H1 (cell line): ENCODE results near the gene SLX4. TPM values are rescaled to one million over a fixed set of nuclear protein-coding genes. Genes with fewer than 3 reads are reported as not detected.

Experiments
- CREB1 ChIP-seq: IDR thresholded peaks from 2 replicates; pipeline ENCODE4 v1.6.1; 2012; ENCODE audit warnings: inconsistent platforms
- GABPA ChIP-seq: IDR thresholded peaks from 2 replicates; pipeline ENCODE4 v1.6.1; 2011; ENCODE audit warnings: mild to moderate bottlenecking, low read length, moderate library complexity, borderline replicate concordance; ENCODE audit not compliant: insufficient read depth
- JUN ChIP-seq: IDR thresholded peaks from 2 replicates; pipeline ENCODE4 v1.6.1; 2011; ENCODE audit warnings: low read depth, mild to moderate bottlenecking, improper control_type of control experiment, low read length
- JUND ChIP-seq: IDR thresholded peaks from 2 replicates; pipeline ENCODE4 v1.6.1; 2011; ENCODE audit warnings: mild to moderate bottlenecking, improper control_type of control experiment, low read length
- MAFK ChIP-seq: IDR thresholded peaks from 2 replicates; pipeline ENCODE4 v1.6.1; 2012; ENCODE audit warnings: low read depth, mild to moderate bottlenecking, improper control_type of control experiment, low read length
- RFX5 ChIP-seq: IDR thresholded peaks from 2 replicates; pipeline ENCODE4 v1.6.1; 2011; ENCODE audit warnings: low read depth, low read length, improper control_type of control experiment, borderline replicate concordance
- RNF2 ChIP-seq: fragments of 200-900, 300-1000 bp; sonication (generic); IDR thresholded peaks from 2 replicates; pipeline ENCODE4 v1.7.1; 2016; ENCODE audit warnings: borderline replicate concordance, low read depth, mild to moderate bottlenecking, antibody characterized with exemption, low read length; ENCODE audit not compliant: poor library complexity, severe bottlenecking; ENCODE audit errors: missing control alignments
- TAF7 ChIP-seq: optimal IDR thresholded peaks from 2 replicates; pipeline ENCODE3; 2011; ENCODE audit warnings: low read depth, mild to moderate bottlenecking, inconsistent platforms, low read length, moderate library complexity, borderline replicate concordance
- YY1 ChIP-seq: IDR thresholded peaks from 2 replicates; pipeline ENCODE4 v1.6.1; 2011; ENCODE audit warnings: low read depth, mild to moderate bottlenecking, low read length
- polyA plus RNA-seq, 7 experiments: library from polyadenylated mRNA; depleted of rRNA in 3 of 7; stranded (reverse) in 5 of 7; unstranded in 2 of 7; fragments of >200 nt in 5 of 7; fragments of 200-250 nt in 2 of 7; gene quantifications; 1 replicate in 5 of 7; 2 replicates in 1 of 7; 4 replicates in 1 of 7; pipeline versions ENCODE4 v1.2.1 to v1.2.3, GENCODE V29; 2011 to 2013; ENCODE audit warnings: missing spikeins in 2 of 7, mixed read lengths in 2 of 7
- total RNA-seq: library from RNA; stranded (reverse); fragmentation: NEBNext Ultra II Directional; extraction: Animal tissue kit (Norgen Biotek cat#: 25700); gene quantifications from 2 replicates; pipeline ENCODE4 v1.2.1, GENCODE V29; 2021
- TF ChIP-seq, protein P1 (sequence below): fragments of 300-600 bp; sonication (generic); IDR thresholded peaks from 2 replicates; pipeline ENCODE4 v1.7.1; 2012; ENCODE audit warnings: low read length, moderate library complexity, mild to moderate bottlenecking, inconsistent platforms; ENCODE audit not compliant: insufficient replicate concordance

The SLX4 gene
- total and polyA plus RNA-seq, 2 of the 8 experiments (the other 6 are each of a cell fraction or from before 2014, with no cell fraction given), result 4.4 to 11.4 TPM

DNA sequence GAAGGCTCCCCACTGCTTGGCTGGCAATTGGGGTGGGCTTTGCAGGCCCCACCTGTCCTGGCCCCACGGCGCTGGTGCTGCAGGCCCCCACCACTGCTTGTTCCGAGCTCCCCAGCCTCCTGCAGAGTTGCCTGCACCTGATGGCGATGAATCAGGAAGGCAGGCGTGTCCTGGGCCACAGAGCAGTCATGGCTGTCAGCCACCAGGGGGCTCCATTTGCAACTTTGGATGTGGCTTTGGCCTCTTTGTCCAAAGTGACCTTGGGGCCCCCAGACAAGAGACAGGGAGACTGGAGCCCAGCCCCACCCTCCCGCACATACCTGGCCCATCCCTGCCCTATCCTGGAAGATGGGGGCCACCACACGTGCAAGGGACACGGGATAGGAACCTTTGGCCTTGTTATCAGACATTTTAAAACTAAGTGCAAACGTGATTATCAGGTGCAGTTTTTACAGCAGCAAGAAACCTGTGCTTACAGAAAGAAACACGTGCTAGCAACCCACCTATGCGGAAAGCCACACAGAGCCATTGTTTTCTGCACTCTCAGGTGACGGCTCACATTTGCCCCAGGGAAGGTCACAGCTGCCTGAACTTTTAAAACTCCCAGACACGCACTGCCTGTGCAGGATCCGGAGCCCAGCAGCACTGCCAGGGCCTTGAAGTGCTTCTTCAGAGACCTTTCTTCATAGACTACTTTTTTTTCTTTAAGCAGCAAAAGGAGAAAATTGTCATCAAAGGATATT lies 43.0 kb upstream of the SLX4 start, which contains the start of gene DNASE1 (continued):
- TF ChIP-seq, protein P1, sequence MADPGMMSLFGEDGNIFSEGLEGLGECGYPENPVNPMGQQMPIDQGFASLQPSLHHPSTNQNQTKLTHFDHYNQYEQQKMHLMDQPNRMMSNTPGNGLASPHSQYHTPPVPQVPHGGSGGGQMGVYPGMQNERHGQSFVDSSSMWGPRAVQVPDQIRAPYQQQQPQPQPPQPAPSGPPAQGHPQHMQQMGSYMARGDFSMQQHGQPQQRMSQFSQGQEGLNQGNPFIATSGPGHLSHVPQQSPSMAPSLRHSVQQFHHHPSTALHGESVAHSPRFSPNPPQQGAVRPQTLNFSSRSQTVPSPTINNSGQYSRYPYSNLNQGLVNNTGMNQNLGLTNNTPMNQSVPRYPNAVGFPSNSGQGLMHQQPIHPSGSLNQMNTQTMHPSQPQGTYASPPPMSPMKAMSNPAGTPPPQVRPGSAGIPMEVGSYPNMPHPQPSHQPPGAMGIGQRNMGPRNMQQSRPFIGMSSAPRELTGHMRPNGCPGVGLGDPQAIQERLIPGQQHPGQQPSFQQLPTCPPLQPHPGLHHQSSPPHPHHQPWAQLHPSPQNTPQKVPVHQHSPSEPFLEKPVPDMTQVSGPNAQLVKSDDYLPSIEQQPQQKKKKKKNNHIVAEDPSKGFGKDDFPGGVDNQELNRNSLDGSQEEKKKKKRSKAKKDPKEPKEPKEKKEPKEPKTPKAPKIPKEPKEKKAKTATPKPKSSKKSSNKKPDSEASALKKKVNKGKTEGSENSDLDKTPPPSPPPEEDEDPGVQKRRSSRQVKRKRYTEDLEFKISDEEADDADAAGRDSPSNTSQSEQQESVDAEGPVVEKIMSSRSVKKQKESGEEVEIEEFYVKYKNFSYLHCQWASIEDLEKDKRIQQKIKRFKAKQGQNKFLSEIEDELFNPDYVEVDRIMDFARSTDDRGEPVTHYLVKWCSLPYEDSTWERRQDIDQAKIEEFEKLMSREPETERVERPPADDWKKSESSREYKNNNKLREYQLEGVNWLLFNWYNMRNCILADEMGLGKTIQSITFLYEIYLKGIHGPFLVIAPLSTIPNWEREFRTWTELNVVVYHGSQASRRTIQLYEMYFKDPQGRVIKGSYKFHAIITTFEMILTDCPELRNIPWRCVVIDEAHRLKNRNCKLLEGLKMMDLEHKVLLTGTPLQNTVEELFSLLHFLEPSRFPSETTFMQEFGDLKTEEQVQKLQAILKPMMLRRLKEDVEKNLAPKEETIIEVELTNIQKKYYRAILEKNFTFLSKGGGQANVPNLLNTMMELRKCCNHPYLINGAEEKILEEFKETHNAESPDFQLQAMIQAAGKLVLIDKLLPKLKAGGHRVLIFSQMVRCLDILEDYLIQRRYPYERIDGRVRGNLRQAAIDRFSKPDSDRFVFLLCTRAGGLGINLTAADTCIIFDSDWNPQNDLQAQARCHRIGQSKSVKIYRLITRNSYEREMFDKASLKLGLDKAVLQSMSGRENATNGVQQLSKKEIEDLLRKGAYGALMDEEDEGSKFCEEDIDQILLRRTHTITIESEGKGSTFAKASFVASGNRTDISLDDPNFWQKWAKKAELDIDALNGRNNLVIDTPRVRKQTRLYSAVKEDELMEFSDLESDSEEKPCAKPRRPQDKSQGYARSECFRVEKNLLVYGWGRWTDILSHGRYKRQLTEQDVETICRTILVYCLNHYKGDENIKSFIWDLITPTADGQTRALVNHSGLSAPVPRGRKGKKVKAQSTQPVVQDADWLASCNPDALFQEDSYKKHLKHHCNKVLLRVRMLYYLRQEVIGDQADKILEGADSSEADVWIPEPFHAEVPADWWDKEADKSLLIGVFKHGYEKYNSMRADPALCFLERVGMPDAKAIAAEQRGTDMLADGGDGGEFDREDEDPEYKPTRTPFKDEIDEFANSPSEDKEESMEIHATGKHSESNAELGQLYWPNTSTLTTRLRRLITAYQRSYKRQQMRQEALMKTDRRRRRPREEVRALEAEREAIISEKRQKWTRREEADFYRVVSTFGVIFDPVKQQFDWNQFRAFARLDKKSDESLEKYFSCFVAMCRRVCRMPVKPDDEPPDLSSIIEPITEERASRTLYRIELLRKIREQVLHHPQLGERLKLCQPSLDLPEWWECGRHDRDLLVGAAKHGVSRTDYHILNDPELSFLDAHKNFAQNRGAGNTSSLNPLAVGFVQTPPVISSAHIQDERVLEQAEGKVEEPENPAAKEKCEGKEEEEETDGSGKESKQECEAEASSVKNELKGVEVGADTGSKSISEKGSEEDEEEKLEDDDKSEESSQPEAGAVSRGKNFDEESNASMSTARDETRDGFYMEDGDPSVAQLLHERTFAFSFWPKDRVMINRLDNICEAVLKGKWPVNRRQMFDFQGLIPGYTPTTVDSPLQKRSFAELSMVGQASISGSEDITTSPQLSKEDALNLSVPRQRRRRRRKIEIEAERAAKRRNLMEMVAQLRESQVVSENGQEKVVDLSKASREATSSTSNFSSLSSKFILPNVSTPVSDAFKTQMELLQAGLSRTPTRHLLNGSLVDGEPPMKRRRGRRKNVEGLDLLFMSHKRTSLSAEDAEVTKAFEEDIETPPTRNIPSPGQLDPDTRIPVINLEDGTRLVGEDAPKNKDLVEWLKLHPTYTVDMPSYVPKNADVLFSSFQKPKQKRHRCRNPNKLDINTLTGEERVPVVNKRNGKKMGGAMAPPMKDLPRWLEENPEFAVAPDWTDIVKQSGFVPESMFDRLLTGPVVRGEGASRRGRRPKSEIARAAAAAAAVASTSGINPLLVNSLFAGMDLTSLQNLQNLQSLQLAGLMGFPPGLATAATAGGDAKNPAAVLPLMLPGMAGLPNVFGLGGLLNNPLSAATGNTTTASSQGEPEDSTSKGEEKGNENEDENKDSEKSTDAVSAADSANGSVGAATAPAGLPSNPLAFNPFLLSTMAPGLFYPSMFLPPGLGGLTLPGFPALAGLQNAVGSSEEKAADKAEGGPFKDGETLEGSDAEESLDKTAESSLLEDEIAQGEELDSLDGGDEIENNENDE, result no peak
- no peak for TF ChIP-seq MAFK
- TF ChIP-seq GABPA, result peak; percentile 63; the same call in 1 of the 2 replicates
- TF ChIP-seq YY1, result peak; percentile 68; the same call in 1 of the 2 replicates
- no peak for TF ChIP-seq RFX5
- no peak for TF ChIP-seq JUND
- no peak for TF ChIP-seq RNF2
- no peak for TF ChIP-seq TAF7
- no peak for TF ChIP-seq JUN
- TF ChIP-seq CREB1, result no peak; the same call in 1 of the 2 replicates
